HUES48 (cell line): ENCODE results near the gene WDPCP.

Experiments
- H3K27ac ChIP-seq: one replicate; pipeline ENCODE4 v1.7.0; 2013; ENCODE audit warnings: low read depth, low read length, inconsistent platforms
- H3K27me3 ChIP-seq: 2 replicates; pipeline ENCODE4 v1.6.1; 2013; ENCODE audit warnings: mild to moderate bottlenecking, low read length; ENCODE audit not compliant: control insufficient read depth, insufficient read depth
- H3K36me3 ChIP-seq: 2 replicates; pipeline ENCODE4 v1.6.1; 2013; ENCODE audit warnings: low read length; ENCODE audit not compliant: control insufficient read depth, insufficient read depth
- H3K4me1 ChIP-seq: 2 replicates; pipeline ENCODE4 v1.6.1; 2013; ENCODE audit warnings: mild to moderate bottlenecking, low read length; ENCODE audit not compliant: control insufficient read depth, insufficient read depth
- H3K4me3 ChIP-seq: 2 replicates; pipeline ENCODE4 v1.5.1; 2013; ENCODE audit warnings: mild to moderate bottlenecking, low read depth, low read length
- H3K9ac ChIP-seq: 2 replicates; pipeline ENCODE4 v1.6.1; 2013; ENCODE audit warnings: mild to moderate bottlenecking, low read depth, low read length, moderate library complexity
- H3K9me3 ChIP-seq: 2 replicates; pipeline ENCODE4 v1.6.1; 2013; ENCODE audit warnings: low read length; ENCODE audit not compliant: control insufficient read depth, insufficient read depth

WDPCP gene

GRCh38 chr2:63270717-63271116 is 317.6 kb downstream of the WDPCP start:
- Histone ChIP-seq H3K4me1 (no peaks in the 10 kb centered on the region), H3K27me3 (no peaks in the 10 kb centered on the region), H3K27ac (no peak overlapping the region), H3K9me3 (peaks cover 18% of the 10 kb centered on the region; the same call in 1 of the 2 replicates), H3K36me3 (no peaks in the 10 kb centered on the region), H3K9ac (no peak overlapping the region), H3K4me3 (no peak overlapping the region)

GRCh38 chr2:63268946-63269345 is 319.3 kb downstream of the WDPCP start:
- H3K27ac ChIP-seq, result no peak overlapping the region
- H3K36me3 ChIP-seq, result no peaks in the 10 kb centered on the region
- peaks cover 15% of the 10 kb centered on the region; the same call in 1 of the 2 replicates for H3K9me3 ChIP-seq
- no peaks in the 10 kb centered on the region for H3K4me1 ChIP-seq
- no peak overlapping the region for H3K9ac ChIP-seq
- H3K4me3 ChIP-seq, result no peak overlapping the region
- H3K27me3 ChIP-seq, result no peaks in the 10 kb centered on the region

GRCh38 chr2:63261137-63261621 is 327.1 kb downstream of the WDPCP start:
- no peak overlapping the region for H3K27ac ChIP-seq

GRCh38 chr2:63257473-63257872 is 330.8 kb downstream of the WDPCP start:
- Histone ChIP-seq H3K36me3 (no peaks in the 10 kb centered on the region), H3K4me3 (no peak overlapping the region), H3K4me1 (0 out of 2 replicates have a peak, but pooled peaks cover 4% of the 10 kb centered on the region), H3K27me3 (no peaks in the 10 kb centered on the region), H3K9me3 (no peaks in the 10 kb centered on the region), H3K9ac (no peak overlapping the region), H3K27ac (no peak overlapping the region)

More at GRCh38 chr2:63261137-63261621, 327.1 kb downstream of the WDPCP start:
- Histone ChIP-seq H3K27me3 (no peaks in the 10 kb centered on the region), H3K4me3 (no peak overlapping the region), H3K9ac (no peak overlapping the region), H3K4me1 (0 out of 2 replicates have a peak, but pooled peaks cover 4% of the 10 kb centered on the region), H3K36me3 (no peaks in the 10 kb centered on the region), H3K9me3 (no peaks in the 10 kb centered on the region)

GRCh38 chr2:63249161-63249560 is 339.1 kb downstream of the WDPCP start:
- Histone ChIP-seq H3K9ac (no peak overlapping the region), H3K9me3 (no peaks in the 10 kb centered on the region), H3K4me3 (no peak overlapping the region), H3K36me3 (no peaks in the 10 kb centered on the region), H3K27ac (no peak overlapping the region), H3K4me1 (peaks cover 7% of the 10 kb centered on the region; the same call in 1 of the 2 replicates), H3K27me3 (no peaks in the 10 kb centered on the region)

GRCh38 chr2:63242747-63243146 is 345.5 kb downstream of the WDPCP start:
- Histone ChIP-seq H3K9ac (no peak overlapping the region), H3K27me3 (no peaks in the 10 kb centered on the region), H3K4me3 (no peak overlapping the region), H3K27ac (no peak overlapping the region), H3K9me3 (no peaks in the 10 kb centered on the region), H3K36me3 (no peaks in the 10 kb centered on the region), H3K4me1 (peaks cover 10% of the 10 kb centered on the region; the same call in 1 of the 2 replicates)

GRCh38 chr2:63225964-63226686 is 362.2 kb downstream of the WDPCP start:
- no peaks in the 10 kb centered on the region for H3K36me3 ChIP-seq

GRCh38 chr2:63218800-63219526 is 369.3 kb downstream of the WDPCP start:
- Histone ChIP-seq H3K9ac (no peak overlapping the region), H3K36me3 (no peaks in the 10 kb centered on the region), H3K27ac (no peak overlapping the region), H3K4me1 (no peaks in the 10 kb centered on the region), H3K9me3 (no peaks in the 10 kb centered on the region), H3K4me3 (no peak overlapping the region), H3K27me3 (no peaks in the 10 kb centered on the region)

More at GRCh38 chr2:63225964-63226686, 362.2 kb downstream of the WDPCP start:
- Histone ChIP-seq H3K27ac (no peak overlapping the region), H3K9ac (no peak overlapping the region), H3K9me3 (no peaks in the 10 kb centered on the region), H3K4me3 (no peak overlapping the region), H3K4me1 (no peaks in the 10 kb centered on the region), H3K27me3 (no peaks in the 10 kb centered on the region)

- no peaks in the 10 kb centered on the region for H3K4me1 ChIP-seq
- no peak overlapping the region for H3K27ac ChIP-seq
- H3K9ac ChIP-seq, result no peak overlapping the region
- H3K27me3 ChIP-seq, result no peaks in the 10 kb centered on the region
- no peaks in the 10 kb centered on the region for H3K36me3 ChIP-seq
- no peak overlapping the region for H3K4me3 ChIP-seq
- no peaks in the 10 kb centered on the region for H3K9me3 ChIP-seq
Measured at GRCh38 chr2:63195310-63195709, 393.0 kb downstream of the WDPCP start.

GRCh38 chr2:63194175-63194574 is 394.1 kb downstream of the WDPCP start:
- H3K27ac ChIP-seq, result no peak overlapping the region
- no peaks in the 10 kb centered on the region for H3K27me3 ChIP-seq
- no peaks in the 10 kb centered on the region for H3K36me3 ChIP-seq
- H3K4me1 ChIP-seq, result no peaks in the 10 kb centered on the region
- H3K4me3 ChIP-seq, result no peak overlapping the region
- H3K9ac ChIP-seq, result no peak overlapping the region
- no peaks in the 10 kb centered on the region for H3K9me3 ChIP-seq
